Natural killer cell (primary cell): ENCODE measurements around the gene POP4. TPM values are rescaled to one million over a fixed set of nuclear protein-coding genes. Genes with fewer than 3 reads are reported as not detected.

Experiments
- ATAC-seq, 3 donors: fragments of 150-1000 bp in 2 of 3; fragments of 200-7000 bp in 1 of 3; cut with Tn5 transposase; 1 replicate in 1 of 3; 2 replicates in 2 of 3; pipeline ENCODE4 v1.10.0; 2021; ENCODE audit warnings: mild to moderate bottlenecking in 2 of 3, moderate library complexity in 2 of 3
- DNase-seq, 2 donors: peaks; one replicate each; pipeline versions ENCODE4 v3.0.0 to v3.0.0-alpha.2; 2013 to 2021; ENCODE audit warnings: mixed read lengths in 1 of 2
- H3K27ac ChIP-seq: one replicate; pipeline ENCODE4 v1.5.1; 2013; ENCODE audit warnings: mild to moderate bottlenecking, low read length
- H3K27me3 ChIP-seq: one replicate; pipeline ENCODE4 v1.6.1; 2013; ENCODE audit warnings: low read length; ENCODE audit not compliant: control insufficient read depth, insufficient read depth
- H3K36me3 ChIP-seq: one replicate; pipeline ENCODE4 v1.6.1; 2013; ENCODE audit warnings: low read length; ENCODE audit not compliant: control insufficient read depth, insufficient read depth
- H3K4me1 ChIP-seq: one replicate; pipeline ENCODE4 v1.6.1; 2013; ENCODE audit warnings: low read length; ENCODE audit not compliant: control insufficient read depth, insufficient read depth
- H3K4me3 ChIP-seq: one replicate; pipeline ENCODE4 v1.5.1; 2013; ENCODE audit warnings: low read length
- H3K9me3 ChIP-seq: one replicate; pipeline ENCODE4 v1.6.1; 2013; ENCODE audit warnings: low read length; ENCODE audit not compliant: control insufficient read depth, insufficient read depth
- H3K27ac Mint-ChIP-seq, 2 donors: one replicate each; pipeline ENCODE4 v1.8.0; 2022; ENCODE audit warnings: mild to moderate bottlenecking in 2 of 2, mixed read lengths in 2 of 2, moderate library complexity in 1 of 2
- H3K27me3 Mint-ChIP-seq, 2 donors: one replicate each; pipeline ENCODE4 v1.8.0; 2022; ENCODE audit warnings: low read depth in 2 of 2, mixed read lengths in 2 of 2
- H3K36me3 Mint-ChIP-seq: one replicate; pipeline ENCODE4 v1.8.0; 2022; ENCODE audit warnings: mixed read lengths
- H3K4me1 Mint-ChIP-seq, 2 donors: one replicate each; pipeline ENCODE4 v1.8.0; 2022; ENCODE audit warnings: mixed read lengths in 2 of 2
- H3K4me3 Mint-ChIP-seq: one replicate; pipeline ENCODE4 v1.8.0; 2022; ENCODE audit warnings: mild to moderate bottlenecking, moderate library complexity, mixed read lengths
- H3K9me3 Mint-ChIP-seq, 2 donors: one replicate each; pipeline ENCODE4 v1.8.0; 2022; ENCODE audit warnings: mixed read lengths in 2 of 2
- CTCF ChIP-seq: fragments of 200-600 bp; IDR thresholded peaks from one replicate; pipeline ENCODE4 v1.8.0; 2022; ENCODE audit warnings: antibody characterized with exemption
- WGBS: methylation state at CpG from one replicate; pipeline ENCODE4 v1.1.7; 2013; ENCODE audit warnings: missing lambda C conversion rate; ENCODE audit not compliant: insufficient coverage; 5-methylcytosine and 5-hydroxymethylcytosine counted together
- intact Hi-C: fragments of 100-400 bp; cut with micrococcal nuclease; formaldehyde crosslinking; loops from one replicate; pipeline ENCODE4 v1.14.2; 2022
- total RNA-seq, 4 donors: library from RNA; stranded (reverse); fragments of 120-200 nt in 1 of 4; gene quantifications; one replicate each; pipeline versions ENCODE4 v1.2.3 to v1.2.4, GENCODE V29; 2013 to 2022

Gene POP4
- total RNA-seq, 3 donors from 2014 or later (not counting 1 experiment from before 2014, with no cell fraction given) = 46.4 to 60.1 (median 46.4) TPM

- no peak overlapping the region for H3K4me3 ChIP-seq
- H3K27ac ChIP-seq = no peak overlapping the region
- TF ChIP-seq CTCF = no peak
- Mint-ChIP-seq H3K9me3 (peaks cover 2 to 3% of the 10 kb centered on the region in 2 donors), H3K36me3 (no peaks in the 10 kb centered on the region), H3K4me3 (no peak overlapping the region), H3K27me3 (peaks cover 0 to 12% of the 10 kb centered on the region in 2 donors), H3K27ac (no peak overlapping the region), H3K4me1 (peaks cover 0 to 4% of the 10 kb centered on the region in 2 donors)
- H3K9me3 ChIP-seq = no peaks in the 10 kb centered on the region
- no peaks in the 10 kb centered on the region for H3K36me3 ChIP-seq
- ATAC-seq = no peak
- H3K27me3 ChIP-seq = no peaks in the 10 kb centered on the region
- 81% methylated on average over 9 of the region's 9 CpGs for WGBS
- H3K4me1 ChIP-seq = peaks cover 4% of the 10 kb centered on the region
- no peak for DNase-seq
- intact Hi-C loops = no loop called here
Observed at GRCh38 chr19:29561601-29562000, 44.5 kb upstream of the POP4 start.

- Histone ChIP-seq H3K27ac (no peak overlapping the region), H3K9me3 (no peaks in the 10 kb centered on the region), H3K36me3 (no peaks in the 10 kb centered on the region), H3K4me3 (no peak overlapping the region), H3K4me1 (peaks cover 5% of the 10 kb centered on the region), H3K27me3 (no peaks in the 10 kb centered on the region)
- no peak for TF ChIP-seq CTCF
- Mint-ChIP-seq H3K4me3 (no peak overlapping the region), H3K27ac (no peak overlapping the region), H3K9me3 (peaks cover 2 to 3% of the 10 kb centered on the region in 2 donors), H3K36me3 (no peaks in the 10 kb centered on the region), H3K4me1 (peaks cover 0 to 7% of the 10 kb centered on the region in 2 donors), H3K27me3 (peaks cover 0 to 8% of the 10 kb centered on the region in 2 donors)
- intact Hi-C loops = no loop called here
- DNase-seq (no peak), ATAC-seq (no peak)
- 63% methylated on average over 15 of the region's 16 CpGs for WGBS
Observed at GRCh38 chr19:29562299-29563297, 43.5 kb upstream of the POP4 start.

GRCh38 chr19:29563486-29564101 is 42.5 kb upstream of the POP4 start:
- H3K4me1 Mint-ChIP-seq = peaks cover 0 to 7% of the 10 kb centered on the region in 2 donors
- intact Hi-C loops = no loop called here
- no peaks in the 10 kb centered on the region for H3K36me3 ChIP-seq
- H3K4me3 Mint-ChIP-seq = no peak overlapping the region
- peaks cover 5% of the 10 kb centered on the region for H3K4me1 ChIP-seq
- no peaks in the 10 kb centered on the region for H3K9me3 ChIP-seq
- peaks cover 0 to 2% of the 10 kb centered on the region in 2 donors for H3K9me3 Mint-ChIP-seq
- H3K27me3 ChIP-seq = no peaks in the 10 kb centered on the region
- H3K36me3 Mint-ChIP-seq = no peaks in the 10 kb centered on the region
- ATAC-seq = no peak
- WGBS = 86% methylated on average over 10 of the region's 11 CpGs
- no peak overlapping the region for H3K27ac ChIP-seq
- peaks cover 0 to 6% of the 10 kb centered on the region in 2 donors for H3K27me3 Mint-ChIP-seq
- no peak overlapping the region for H3K27ac Mint-ChIP-seq
- no peak overlapping the region for H3K4me3 ChIP-seq
- DNase-seq = no peak
- no peak for TF ChIP-seq CTCF
